ENCODE results near the gene UBP1. TPM values are rescaled to one million over a fixed set of nuclear protein-coding genes. Genes with fewer than 3 reads are reported as not detected.

UBP1 gene
- total RNA-seq, 1 donor from 2014 or later: 74.1 TPM

GRCh38 chr3:33364060-33364459 lies 76.1 kb downstream of the UBP1 start:
- H3K9me3 Mint-ChIP-seq: no peaks in the 10 kb centered on the region
- no peaks in the 10 kb centered on the region for H4K20me1 ChIP-seq (ENCODE audit: low read depth)
- DNase-seq (ENCODE audit: low spot score): no peak
- no peak overlapping the region for H3K27ac Mint-ChIP-seq
- H3K27me3 Mint-ChIP-seq (ENCODE audit: insufficient read depth, low read depth): no peaks in the 10 kb centered on the region
- no peak overlapping the region for H3K4me3 Mint-ChIP-seq
- no peak overlapping the region for H3K27ac ChIP-seq
- H3K4me1 Mint-ChIP-seq: peaks cover 9% of the 10 kb centered on the region
- H3K9me3 ChIP-seq (ENCODE audit: low read depth): no peaks in the 10 kb centered on the region
- no peaks in the 10 kb centered on the region for H3F3A ChIP-seq (ENCODE audit: low read depth)
- no peaks in the 10 kb centered on the region for H3K27me3 ChIP-seq
- no peaks in the 10 kb centered on the region for H3K36me3 ChIP-seq
- no peak overlapping the region for H3K4me2 ChIP-seq
- H3K36me3 Mint-ChIP-seq: peaks cover 3% of the 10 kb centered on the region
- H3K4me1 ChIP-seq: peaks cover 7% of the 10 kb centered on the region
- H3K9ac ChIP-seq: no peak overlapping the region
- H2AFZ ChIP-seq (replicated peaks): no peak overlapping the region
- TF ChIP-seq EZH2 (IDR thresholded peaks at IDR 0.05): no peak
- no peak for TF ChIP-seq EZH2phosphoT487 (IDR thresholded peaks at IDR 0.05)
- TF ChIP-seq, protein P1, sequence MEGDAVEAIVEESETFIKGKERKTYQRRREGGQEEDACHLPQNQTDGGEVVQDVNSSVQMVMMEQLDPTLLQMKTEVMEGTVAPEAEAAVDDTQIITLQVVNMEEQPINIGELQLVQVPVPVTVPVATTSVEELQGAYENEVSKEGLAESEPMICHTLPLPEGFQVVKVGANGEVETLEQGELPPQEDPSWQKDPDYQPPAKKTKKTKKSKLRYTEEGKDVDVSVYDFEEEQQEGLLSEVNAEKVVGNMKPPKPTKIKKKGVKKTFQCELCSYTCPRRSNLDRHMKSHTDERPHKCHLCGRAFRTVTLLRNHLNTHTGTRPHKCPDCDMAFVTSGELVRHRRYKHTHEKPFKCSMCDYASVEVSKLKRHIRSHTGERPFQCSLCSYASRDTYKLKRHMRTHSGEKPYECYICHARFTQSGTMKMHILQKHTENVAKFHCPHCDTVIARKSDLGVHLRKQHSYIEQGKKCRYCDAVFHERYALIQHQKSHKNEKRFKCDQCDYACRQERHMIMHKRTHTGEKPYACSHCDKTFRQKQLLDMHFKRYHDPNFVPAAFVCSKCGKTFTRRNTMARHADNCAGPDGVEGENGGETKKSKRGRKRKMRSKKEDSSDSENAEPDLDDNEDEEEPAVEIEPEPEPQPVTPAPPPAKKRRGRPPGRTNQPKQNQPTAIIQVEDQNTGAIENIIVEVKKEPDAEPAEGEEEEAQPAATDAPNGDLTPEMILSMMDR (IDR thresholded peaks at IDR 0.05): no peak
- no peak overlapping the region for H3K4me3 ChIP-seq
- H3K79me2 ChIP-seq (ENCODE audit: low read depth): no peaks in the 10 kb centered on the region

GRCh38 chr3:33363113-33363800 lies 76.9 kb downstream of the UBP1 start:
- no peaks in the 10 kb centered on the region for H3K36me3 ChIP-seq
- H3K27me3 Mint-ChIP-seq (ENCODE audit: insufficient read depth, low read depth): no peaks in the 10 kb centered on the region
- H3K4me1 Mint-ChIP-seq: peaks cover 9% of the 10 kb centered on the region
- no peak for DNase-seq (ENCODE audit: low spot score)
- H3K9me3 ChIP-seq (ENCODE audit: low read depth): no peaks in the 10 kb centered on the region
- H3K4me1 ChIP-seq: peaks cover 11% of the 10 kb centered on the region
- TF ChIP-seq, protein P1 (IDR thresholded peaks at IDR 0.05): no peak
- TF ChIP-seq EZH2phosphoT487 (IDR thresholded peaks at IDR 0.05) (no peak), EZH2 (IDR thresholded peaks at IDR 0.05) (no peak)
- no peaks in the 10 kb centered on the region for H3K9me3 Mint-ChIP-seq
- no peak overlapping the region for H3K4me3 Mint-ChIP-seq
- H3K4me2 ChIP-seq: no peak overlapping the region
- H3F3A ChIP-seq (ENCODE audit: low read depth): no peaks in the 10 kb centered on the region
- H3K9ac ChIP-seq: no peak overlapping the region
- H3K27ac ChIP-seq: no peak overlapping the region
- peaks cover 3% of the 10 kb centered on the region for H3K36me3 Mint-ChIP-seq
- no peak overlapping the region for H3K27ac Mint-ChIP-seq
- H3K79me2 ChIP-seq (ENCODE audit: low read depth): no peaks in the 10 kb centered on the region
- no peaks in the 10 kb centered on the region for H3K27me3 ChIP-seq
- no peak overlapping the region for H3K4me3 ChIP-seq
- no peak overlapping the region for H2AFZ ChIP-seq (replicated peaks)
- H4K20me1 ChIP-seq (ENCODE audit: low read depth): no peaks in the 10 kb centered on the region

- Histone ChIP-seq H4K20me1 (ENCODE audit: low read depth) (no peaks in the 10 kb centered on the region), H3F3A (ENCODE audit: low read depth) (no peaks in the 10 kb centered on the region), H2AFZ (replicated peaks) (no peak overlapping the region), H3K36me3 (no peaks in the 10 kb centered on the region), H3K9ac (no peak overlapping the region), H3K4me2 (no peak overlapping the region), H3K9me3 (ENCODE audit: low read depth) (no peaks in the 10 kb centered on the region), H3K79me2 (ENCODE audit: low read depth) (no peaks in the 10 kb centered on the region), H3K27ac (no peak overlapping the region), H3K4me1 (peaks cover 12% of the 10 kb centered on the region), H3K27me3 (no peaks in the 10 kb centered on the region), H3K4me3 (no peak overlapping the region)
- Mint-ChIP-seq H3K36me3 (no peaks in the 10 kb centered on the region), H3K4me3 (no peak overlapping the region), H3K27me3 (ENCODE audit: insufficient read depth, low read depth) (no peaks in the 10 kb centered on the region), H3K9me3 (no peaks in the 10 kb centered on the region), H3K4me1 (peaks cover 9% of the 10 kb centered on the region), H3K27ac (no peak overlapping the region)
- no peak for DNase-seq (ENCODE audit: low spot score)
- TF ChIP-seq EZH2 (IDR thresholded peaks at IDR 0.05) (no peak), EZH2phosphoT487 (IDR thresholded peaks at IDR 0.05) (no peak)
- TF ChIP-seq, protein P1 (IDR thresholded peaks at IDR 0.05): no peak
Observed at GRCh38 chr3:33360136-33360825, 79.9 kb downstream of the UBP1 start.
